Parathyroid adenoma (tissue), 2 donors: ENCODE data around the gene KCNQ1.

ENCODE experiments used
- H2AFZ ChIP-seq: fragments of 300-600 bp; sonication (generic); one replicate; pipeline ENCODE4 v1.7.0; 2017; ENCODE audit warnings: antibody characterized with exemption, mild to moderate bottlenecking
- H3K27ac ChIP-seq: fragments of 300-600 bp; sonication (generic); one replicate; pipeline ENCODE4 v1.7.0; 2017
- H3K27me3 ChIP-seq: fragments of 300-600 bp; sonication (generic); one replicate; pipeline ENCODE4 v1.7.0; 2017; ENCODE audit warnings: low read length; ENCODE audit not compliant: control insufficient read depth, insufficient read depth
- H3K36me3 ChIP-seq: fragments of 300-600 bp; sonication (generic); one replicate; pipeline ENCODE4 v1.7.0; 2017; ENCODE audit warnings: low read length; ENCODE audit not compliant: control insufficient read depth, insufficient read depth
- H3K4me1 ChIP-seq: fragments of 300-600 bp; sonication (generic); one replicate; pipeline ENCODE4 v1.7.0; 2017; ENCODE audit warnings: control low read depth
- H3K4me2 ChIP-seq: fragments of 300-600 bp; sonication (generic); one replicate; pipeline ENCODE4 v1.7.0; 2017; ENCODE audit warnings: low read length
- H3K4me3 ChIP-seq: fragments of 300-600 bp; sonication (generic); one replicate; pipeline ENCODE4 v1.7.0; 2017; ENCODE audit warnings: low read depth, low read length
- H3K79me2 ChIP-seq: fragments of 300-600 bp; sonication (generic); one replicate; pipeline ENCODE4 v1.7.0; 2017; ENCODE audit warnings: control low read depth
- H3K9ac ChIP-seq: fragments of 300-600 bp; sonication (generic); one replicate; pipeline ENCODE4 v1.7.0; 2017; ENCODE audit warnings: mild to moderate bottlenecking
- H3K9me3 ChIP-seq: fragments of 300-600 bp; sonication (generic); one replicate; pipeline ENCODE4 v1.7.0; 2017; ENCODE audit warnings: low read length; ENCODE audit not compliant: control insufficient read depth
- CTCF ChIP-seq: fragments of 300-600 bp; sonication (generic); IDR thresholded peaks from one replicate; pipeline ENCODE4 v1.7.0; 2017; ENCODE audit warnings: antibody characterized with exemption, mild to moderate bottlenecking
- donor health status: primary hyperparathyroidism.

Gene KCNQ1

DNA sequence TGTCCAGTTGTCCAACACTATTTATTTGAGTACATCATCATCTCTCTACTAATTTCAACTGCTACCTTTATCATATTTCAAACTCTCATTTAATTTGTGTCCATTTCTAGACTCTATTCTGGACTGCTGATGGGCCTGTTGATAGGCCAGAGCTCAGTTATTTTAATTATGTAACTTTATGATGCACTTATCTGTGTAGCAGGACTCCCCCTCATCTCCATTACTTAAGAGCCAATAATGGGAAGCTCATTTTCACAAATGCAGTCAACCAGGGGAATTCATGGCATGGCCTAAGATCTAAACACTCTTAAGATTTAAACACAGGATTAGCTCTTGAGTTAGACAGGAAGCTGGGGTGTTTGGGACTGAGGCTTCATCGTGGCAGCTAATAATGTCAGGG is 233.6 kb downstream of the KCNQ1 start:
- Histone ChIP-seq H3K9me3 (no peaks in the 10 kb centered on the region), H3K4me2 (no peak overlapping the region), H3K27me3 (no peaks in the 10 kb centered on the region)

GRCh38 chr11:2679011-2679676 is 234.3 kb downstream of the KCNQ1 start:
- Histone ChIP-seq H3K9me3 (no peaks in the 10 kb centered on the region), H3K27ac (no peak overlapping the region), H3K36me3 (no peaks in the 10 kb centered on the region), H3K79me2 (no peaks in the 10 kb centered on the region), H3K27me3 (no peaks in the 10 kb centered on the region), H3K4me3 (no peak overlapping the region), H3K9ac (no peak overlapping the region), H2AFZ (no peak overlapping the region), H3K4me1 (no peaks in the 10 kb centered on the region), H3K4me2 (no peak overlapping the region)
- no peak for TF ChIP-seq CTCF

More for the DNA sequence above, 233.6 kb downstream of the KCNQ1 start:
- TF ChIP-seq CTCF: no peak
- H3K4me1 ChIP-seq: no peaks in the 10 kb centered on the region
- H3K79me2 ChIP-seq: no peaks in the 10 kb centered on the region
- no peak overlapping the region for H3K9ac ChIP-seq
- no peak overlapping the region for H3K4me3 ChIP-seq
- no peak overlapping the region for H2AFZ ChIP-seq
- H3K27ac ChIP-seq: no peak overlapping the region
- H3K36me3 ChIP-seq: no peaks in the 10 kb centered on the region

- Histone ChIP-seq H3K9ac (no peak overlapping the region), H3K79me2 (no peaks in the 10 kb centered on the region), H3K36me3 (no peaks in the 10 kb centered on the region), H3K4me2 (no peak overlapping the region), H3K9me3 (no peaks in the 10 kb centered on the region), H3K4me1 (no peaks in the 10 kb centered on the region), H3K27me3 (no peaks in the 10 kb centered on the region), H2AFZ (no peak overlapping the region), H3K4me3 (no peak overlapping the region), H3K27ac (no peak overlapping the region)
- no peak for TF ChIP-seq CTCF
Measured at GRCh38 chr11:2681408-2682145, 236.8 kb downstream of the KCNQ1 start.

GRCh38 chr11:2683806-2684205 is 239.0 kb downstream of the KCNQ1 start:
- H3K36me3 ChIP-seq: no peaks in the 10 kb centered on the region
- no peaks in the 10 kb centered on the region for H3K79me2 ChIP-seq
- H3K9ac ChIP-seq: no peak overlapping the region
- no peak overlapping the region for H3K4me2 ChIP-seq
- no peaks in the 10 kb centered on the region for H3K4me1 ChIP-seq
- no peak for TF ChIP-seq CTCF
- H3K27ac ChIP-seq: no peak overlapping the region
- no peaks in the 10 kb centered on the region for H3K9me3 ChIP-seq
- no peak overlapping the region for H2AFZ ChIP-seq
- no peak overlapping the region for H3K4me3 ChIP-seq
- no peaks in the 10 kb centered on the region for H3K27me3 ChIP-seq
